A204.1 (cell line): ENCODE results near the gene SLC25A46.
"Not testable (repeated sequence)": the region's sequence is repeated elsewhere in the genome, so short reads cannot be mapped to it uniquely, and the experiment has no call there.

Experiments
- FAIRE-seq: peaks from 2 replicates; lab custom pipeline; 2012; peaks lifted over from hg19 to GRCh38; lab: Jason Lieb, UNC

The SLC25A46 gene

DNA sequence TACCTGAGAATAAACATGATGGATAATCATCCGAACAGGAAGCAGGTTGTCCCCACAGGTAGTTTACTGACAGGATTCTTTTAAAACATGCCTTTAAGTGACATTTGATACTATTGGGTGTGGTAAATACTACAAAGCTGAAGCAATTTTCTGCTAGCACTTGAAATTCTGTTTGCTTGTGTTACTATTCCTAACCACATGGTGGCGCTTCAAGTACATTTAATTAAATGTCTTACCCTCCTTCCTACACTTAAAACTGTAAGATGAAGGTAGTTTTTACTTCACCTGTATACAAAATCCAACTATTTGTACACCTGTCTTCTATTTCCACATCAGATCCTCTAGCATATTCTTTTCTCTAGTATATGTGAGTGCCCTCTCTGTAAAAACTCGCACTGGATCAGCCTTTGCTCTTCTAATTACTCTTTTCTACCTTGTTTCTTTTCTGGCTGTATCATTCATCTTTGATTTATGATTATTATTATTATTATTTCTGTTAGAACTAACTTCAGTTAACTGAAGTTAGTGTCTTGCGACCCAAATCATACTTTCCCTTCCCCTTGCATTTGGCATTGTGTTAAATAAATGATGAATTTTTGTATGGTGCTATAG, 18.4 kb downstream of the SLC25A46 start:
- peak; percentile 88 for FAIRE-seq

DNA sequence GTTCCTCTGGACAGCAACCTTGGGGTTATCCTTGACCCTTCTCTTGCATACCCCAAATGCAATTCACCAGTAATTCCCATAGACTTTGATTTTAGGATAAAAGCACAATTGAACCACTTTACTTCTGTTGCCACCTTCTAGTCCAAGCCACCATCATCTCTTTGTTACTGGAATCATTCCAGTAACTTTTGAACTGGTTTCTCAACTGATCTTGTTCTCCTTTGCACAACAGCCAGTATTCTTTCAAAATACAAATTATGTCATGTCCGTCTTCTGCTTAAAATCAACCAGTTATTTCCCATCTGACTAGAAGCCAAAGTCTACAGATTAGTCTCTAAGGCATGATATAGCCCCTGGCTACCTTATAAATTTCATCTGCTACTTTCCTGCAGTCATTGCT, 21.4 kb downstream of the SLC25A46 start:
- no peak for FAIRE-seq

DNA sequence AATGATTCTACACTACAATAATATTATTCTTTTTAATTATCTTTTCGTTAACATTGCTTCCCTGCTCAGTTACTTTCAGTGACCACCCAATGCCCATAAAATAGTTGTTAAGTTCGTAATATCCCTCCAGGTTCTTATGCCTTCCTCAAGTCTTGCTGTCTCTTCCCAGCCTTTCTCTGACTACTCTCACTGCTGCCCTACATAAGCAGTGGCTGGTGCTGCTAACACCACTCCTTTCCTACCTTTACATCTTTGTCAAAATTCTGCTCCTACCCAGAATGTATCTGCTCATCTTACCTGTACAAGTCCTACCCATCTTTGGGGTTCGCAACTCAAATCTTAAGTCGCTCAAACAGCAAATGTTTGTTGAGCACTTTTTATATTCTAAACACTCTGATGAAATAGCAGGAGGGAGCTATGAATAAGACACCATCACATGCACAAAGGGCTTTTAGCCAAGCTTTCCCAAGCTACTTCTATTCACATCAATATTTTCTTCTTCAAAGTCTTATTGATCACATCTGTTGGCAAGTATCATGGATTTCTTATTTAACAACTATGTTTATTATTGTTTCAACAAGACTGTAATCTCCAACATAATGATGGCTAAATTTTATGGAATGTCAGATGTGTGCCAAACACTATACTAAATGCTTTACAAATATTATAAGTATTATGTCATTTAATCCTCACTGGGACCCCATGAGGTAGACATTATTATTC, 29.5 kb downstream of the SLC25A46 start:
- FAIRE-seq = no peak

DNA sequence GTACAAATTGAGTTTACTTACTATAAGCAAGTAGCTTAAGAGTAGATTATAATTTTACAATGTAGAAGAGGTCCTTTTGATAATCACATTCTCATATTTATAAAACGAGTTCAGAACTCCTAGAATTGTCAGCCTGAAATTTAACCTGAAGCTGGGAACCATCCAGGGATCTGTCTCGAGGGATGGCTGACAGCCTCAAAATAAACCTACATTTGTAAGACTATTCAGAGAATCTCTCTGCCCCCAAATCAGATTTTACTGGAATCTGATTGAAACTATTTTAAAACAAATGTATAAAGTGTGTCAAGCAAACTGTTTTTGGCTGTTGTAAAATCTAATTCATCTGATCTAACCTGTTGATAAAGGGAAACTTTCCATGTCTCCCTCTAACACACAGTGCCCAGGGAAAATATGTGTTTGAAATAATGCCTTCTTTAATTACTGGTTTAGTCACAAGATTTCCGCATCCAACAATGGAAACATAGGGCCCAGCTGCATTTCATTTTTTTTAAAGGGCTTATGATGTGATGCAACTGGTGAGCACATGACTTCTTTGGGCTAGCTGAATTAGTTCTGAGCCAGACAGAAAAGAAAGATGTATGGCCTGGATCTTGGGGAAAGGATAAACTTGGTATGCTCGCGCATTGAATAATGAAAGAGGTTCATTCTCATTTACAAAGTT, 30.3 kb downstream of the SLC25A46 start:
- no peak for FAIRE-seq

DNA sequence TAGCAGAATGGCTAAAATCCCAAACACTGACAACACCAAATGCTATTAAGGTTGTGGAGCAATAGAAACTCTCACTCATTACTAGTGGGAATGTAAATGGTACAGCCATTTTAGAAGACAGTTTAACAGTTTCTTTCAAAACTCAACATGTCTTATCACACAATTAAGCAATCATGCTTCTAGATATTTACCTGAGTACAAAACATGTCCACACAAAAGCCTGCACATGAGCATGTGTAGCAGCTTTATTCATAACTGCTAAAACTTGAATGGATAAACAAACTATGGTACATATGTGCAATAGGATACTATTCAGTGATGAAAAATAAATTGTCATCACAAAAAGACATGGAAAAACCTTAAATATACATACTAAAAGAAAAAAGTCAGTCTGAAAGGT, 31.5 kb downstream of the SLC25A46 start:
- FAIRE-seq = no peak

DNA sequence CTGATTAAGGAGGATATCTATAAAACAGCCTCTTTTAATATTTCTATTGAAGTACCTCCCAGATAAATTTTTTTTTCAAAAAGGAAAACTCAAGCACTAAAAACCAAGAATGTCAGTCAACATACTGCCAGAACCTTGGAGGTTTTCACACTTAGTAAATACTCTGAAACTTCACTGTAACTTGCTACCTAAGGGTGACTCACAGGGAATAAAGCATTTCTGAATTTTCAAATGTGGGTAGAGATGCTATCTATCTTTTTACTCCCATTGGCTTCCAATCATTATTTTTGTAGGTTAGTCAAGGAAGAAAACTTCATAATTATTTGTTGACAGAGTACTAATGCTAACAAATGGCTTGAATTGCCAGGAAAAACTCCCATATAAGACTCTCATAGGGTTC, 46.1 kb downstream of the SLC25A46 start:
- no peak for FAIRE-seq

DNA sequence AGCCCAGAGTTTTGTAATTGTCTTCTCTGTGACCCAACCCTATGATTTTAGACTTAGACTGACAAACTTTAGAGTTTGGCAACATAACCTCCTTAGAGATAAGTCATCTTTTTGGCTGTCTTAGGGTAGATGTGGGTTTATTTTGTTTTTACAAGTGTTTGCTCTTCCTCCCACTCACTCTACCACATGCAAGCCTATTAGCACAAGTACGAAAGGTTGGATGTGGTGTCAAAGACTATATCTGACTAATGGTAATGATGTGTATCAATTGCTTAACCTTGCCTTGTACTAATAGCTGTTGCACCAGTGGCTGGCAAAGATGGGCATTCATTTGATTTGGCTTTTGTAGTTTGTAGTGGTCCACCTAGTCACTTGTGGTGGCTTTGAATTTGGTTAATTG, 46.5 kb downstream of the SLC25A46 start:
- FAIRE-seq = no peak

DNA sequence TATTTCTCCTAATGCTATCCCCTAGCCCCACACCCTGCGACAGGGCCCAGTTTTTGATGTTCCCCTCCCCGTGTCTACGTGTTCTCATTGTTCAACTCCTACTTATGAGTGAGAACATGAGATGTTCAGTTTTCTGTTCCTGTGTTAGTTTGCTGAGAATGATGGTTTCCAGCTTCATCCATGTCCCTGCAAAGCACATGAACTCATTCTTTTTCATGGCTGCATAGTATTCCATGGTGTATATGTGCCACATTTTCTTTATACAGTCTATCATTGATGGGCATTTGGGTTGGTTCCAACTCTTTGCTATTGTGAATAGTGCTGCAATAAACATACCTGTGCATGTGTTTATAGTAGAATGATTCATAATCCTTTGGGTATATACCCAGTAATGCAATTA, 49.2 kb downstream of the SLC25A46 start:
- not testable (repeated sequence) for FAIRE-seq

DNA sequence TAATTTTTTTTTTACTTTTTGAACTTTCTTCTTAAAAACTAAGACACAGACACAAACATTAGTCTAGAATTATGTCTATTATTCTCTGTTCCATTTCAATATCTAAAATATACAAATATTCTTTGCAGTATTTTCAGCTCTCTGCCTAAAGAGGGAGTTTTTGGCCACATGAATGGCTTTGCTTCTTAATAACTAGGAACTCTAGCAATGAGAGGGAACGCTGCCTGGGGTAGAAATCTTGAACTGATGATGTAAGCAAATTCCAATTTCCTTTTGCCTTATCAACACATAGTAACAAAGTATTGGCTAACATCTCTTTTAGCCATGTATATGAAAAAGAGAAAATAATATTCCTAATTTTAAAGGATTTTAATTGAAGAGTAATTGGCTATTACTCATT, 51.9 kb downstream of the SLC25A46 start:
- FAIRE-seq = peak; percentile 56

DNA sequence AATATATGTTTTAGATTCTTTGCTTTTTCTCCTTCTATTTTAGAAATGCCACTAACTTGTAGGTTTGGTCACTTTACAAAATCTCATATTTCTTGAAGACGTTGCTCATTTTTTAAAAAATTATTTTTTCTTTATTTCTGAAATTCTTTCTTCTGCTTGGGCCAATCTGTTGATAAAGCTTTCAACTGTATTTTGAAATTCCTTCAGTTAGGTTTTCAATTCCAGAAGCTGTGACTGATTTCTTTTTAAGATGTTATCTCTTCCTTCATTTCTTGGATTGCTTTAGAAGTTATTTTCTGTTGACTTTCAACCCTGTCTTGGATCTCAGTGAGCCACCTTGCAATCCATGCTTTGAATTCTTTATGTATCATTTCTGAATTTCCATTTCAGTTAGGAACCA, 64.2 kb downstream of the SLC25A46 start:
- no peak for FAIRE-seq

DNA sequence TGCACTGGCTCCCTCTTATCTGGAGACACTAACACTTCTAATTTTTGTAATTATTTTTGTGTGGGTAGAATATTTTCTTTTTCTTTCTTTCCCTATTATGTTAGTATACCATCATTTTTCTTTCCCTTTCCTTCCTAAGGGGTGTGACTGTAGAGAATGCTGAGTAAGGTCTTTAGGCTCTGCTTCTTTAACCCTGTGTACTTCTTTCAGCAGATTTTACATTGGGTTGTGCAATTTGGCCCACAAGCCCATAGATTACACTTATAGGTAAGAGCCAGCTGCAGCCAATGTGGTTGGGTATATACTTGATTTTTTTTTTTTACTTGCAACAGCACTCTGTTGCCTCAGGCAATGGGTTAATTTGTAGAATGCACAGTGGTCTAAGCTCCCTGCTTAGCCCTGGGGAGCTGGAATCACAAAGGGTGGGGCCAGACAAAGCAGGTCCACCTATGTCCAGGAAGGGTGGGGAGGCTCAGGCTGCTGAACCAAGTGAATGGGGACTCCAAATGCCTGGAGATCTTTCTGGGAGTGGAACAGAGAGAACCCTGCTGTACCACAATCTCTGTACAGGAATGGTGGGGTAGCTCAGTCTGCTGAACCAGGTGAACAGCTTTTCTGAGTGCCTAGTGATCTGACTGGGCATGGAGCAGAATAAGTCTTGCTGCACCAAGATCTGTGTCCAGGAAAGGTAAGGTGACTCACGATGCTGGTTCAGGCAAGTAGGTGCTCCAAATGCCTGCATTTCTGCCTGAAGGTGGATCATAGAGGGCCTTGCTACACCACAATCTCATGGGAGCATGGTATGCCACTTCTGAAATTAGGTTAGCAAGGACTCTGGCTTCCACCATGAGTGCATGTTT, 64.9 kb downstream of the SLC25A46 start:
- FAIRE-seq = no peak

DNA sequence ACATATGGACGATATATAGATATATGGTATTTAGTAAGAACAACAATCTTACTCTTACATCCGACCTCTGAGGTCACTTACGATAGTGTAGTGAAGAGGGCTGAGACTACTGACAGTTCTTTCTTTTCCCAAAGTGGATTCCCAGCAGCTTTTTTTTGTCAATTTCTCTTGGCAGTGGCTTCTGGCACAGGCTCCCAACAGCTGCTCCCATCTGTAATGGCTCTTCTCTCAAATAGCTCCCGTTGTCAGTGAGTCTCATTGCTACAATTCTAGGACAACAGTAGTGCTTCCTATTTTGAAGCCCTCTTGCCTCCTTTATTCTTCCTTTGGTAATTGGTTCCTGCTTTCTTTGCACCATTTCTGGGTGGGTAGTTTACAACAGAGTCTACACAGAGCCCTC, 68.4 kb downstream of the SLC25A46 start:
- no peak for FAIRE-seq

DNA sequence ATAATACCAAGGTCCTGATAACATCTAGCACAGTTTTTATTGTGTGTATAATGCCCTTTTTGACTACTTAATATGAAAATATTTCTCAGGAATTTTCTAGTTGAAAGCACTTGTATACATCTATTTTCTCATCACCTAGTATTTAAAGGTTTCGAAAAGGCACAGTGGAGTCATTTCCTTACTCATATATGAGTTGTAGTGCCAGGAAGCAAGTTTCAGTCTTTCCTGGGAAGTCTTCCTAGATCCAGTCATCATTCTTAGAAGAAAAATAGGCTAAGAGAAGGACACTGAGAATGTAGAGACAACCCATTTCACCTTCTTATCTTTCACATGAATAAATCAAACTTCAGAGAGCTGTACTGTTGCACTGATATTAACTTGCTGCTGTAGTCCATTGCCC, 70.2 kb downstream of the SLC25A46 start:
- FAIRE-seq = no peak
